RPMI8226 (cell line): ENCODE results near the gene PREB.

ENCODE experiments used
- DNase-seq: peaks from one replicate; pipeline ENCODE4 v3.0.0-alpha.2; 2015

The PREB gene

GRCh38 chr2:27152102-27152795 lies 17.8 kb upstream of the PREB start:
- peak; percentile 53 for DNase-seq

DNA sequence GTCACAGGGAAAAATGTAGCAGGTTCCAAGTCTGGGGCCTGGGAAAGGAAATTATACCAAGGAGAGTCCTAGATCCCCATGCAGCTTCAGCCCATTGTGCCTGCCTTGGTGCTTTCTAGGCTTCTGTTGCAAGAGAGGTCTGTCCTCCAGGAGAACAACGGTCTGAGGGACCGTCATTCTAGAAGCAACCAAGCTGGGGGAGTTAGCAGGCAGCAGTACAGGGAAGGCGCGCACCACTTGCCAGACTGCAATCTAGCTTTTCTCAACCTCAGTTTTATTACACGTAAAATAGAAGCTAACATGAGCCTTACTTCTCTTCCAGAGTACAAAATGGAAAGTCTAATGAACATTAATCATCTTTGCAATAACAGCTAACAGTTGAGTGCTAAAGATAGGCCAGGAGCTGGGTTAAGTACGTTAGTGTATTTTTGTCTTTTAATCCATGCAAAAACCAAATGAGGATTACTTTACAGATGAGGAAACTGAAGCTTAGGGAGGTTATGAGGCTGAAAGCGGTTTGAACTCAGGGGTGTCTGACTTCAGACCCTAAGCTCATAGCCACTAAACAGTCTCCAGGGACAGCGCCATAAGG lies 16.3 kb upstream of the PREB start:
- DNase-seq: no peak

DNA sequence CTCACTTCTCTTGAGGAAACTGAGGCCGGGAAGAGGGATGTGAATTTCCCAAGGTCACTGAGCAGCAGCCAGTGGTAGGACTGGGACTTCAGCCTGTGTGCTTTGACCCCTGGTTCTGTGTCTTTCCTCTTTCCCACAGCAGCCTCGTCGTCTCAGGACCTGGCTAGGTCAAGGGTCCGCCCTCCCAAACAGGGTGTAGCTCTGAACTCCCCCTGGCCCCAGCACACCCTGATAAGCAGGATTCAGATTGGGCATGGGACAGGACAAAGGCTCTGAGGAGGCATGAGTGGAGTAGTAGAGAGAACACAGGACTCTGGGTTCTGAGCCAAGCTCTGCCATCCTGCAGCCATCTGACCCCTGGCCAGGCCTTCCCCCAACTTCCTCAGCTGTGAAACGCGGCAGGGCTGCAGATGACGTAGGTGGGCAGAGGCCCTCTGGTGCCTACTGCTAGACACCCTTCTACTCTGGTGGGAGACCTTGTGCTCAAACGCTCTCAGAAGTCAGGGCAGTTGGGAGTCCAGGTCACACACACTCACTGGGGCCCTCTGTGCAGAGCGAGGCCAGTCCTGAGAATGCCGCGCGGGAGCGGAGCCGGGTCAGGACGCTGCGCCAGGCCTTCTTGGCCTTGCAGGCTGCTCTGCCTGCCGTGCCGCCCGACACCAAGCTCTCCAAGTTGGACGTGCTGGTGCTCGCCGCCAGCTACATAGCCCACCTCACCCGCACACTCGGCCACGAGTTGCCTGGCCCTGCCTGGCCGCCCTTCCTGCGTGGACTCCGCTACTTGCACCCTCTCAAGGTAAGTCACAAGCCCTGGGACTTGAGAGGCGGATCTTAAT lies 15.4 kb upstream of the PREB start:
- no peak for DNase-seq

- no peak for DNase-seq
These were observed 14.5 kb upstream of the PREB start, which contains the start of gene TCF23 for GRCh38 chr2:27148801-27149439. Gene TCF23, plus strand, starts transcription at chr2:27149004. Its CDS starts 130 bp downstream, at chr2:27149134.

GRCh38 chr2:27147935-27148334 lies 13.5 kb upstream of the PREB start:
- DNase-seq: no peak

- DNase-seq: no peak
These were observed 11.2 kb upstream of the PREB start for GRCh38 chr2:27145682-27146081.

DNA sequence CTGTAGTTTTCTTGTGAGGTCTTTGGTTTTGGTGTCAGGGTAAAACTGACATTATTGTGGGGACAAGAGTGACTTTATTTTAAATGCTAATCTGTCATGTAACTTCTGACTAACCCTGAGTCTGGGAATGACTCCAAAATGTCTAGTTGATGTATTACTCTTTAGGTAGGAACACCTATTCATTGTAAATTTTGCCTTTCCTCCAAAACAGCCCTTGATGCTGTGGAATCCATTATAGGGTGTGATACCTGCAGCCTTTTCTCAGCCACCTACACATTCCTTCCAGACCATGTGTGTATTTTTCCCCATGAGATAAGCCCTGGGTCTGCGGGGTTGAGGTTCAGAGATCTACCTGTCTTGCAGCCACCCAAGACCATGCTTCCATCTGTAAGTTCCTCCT lies 8.8 kb upstream of the PREB start:
- no peak for DNase-seq

GRCh38 chr2:27139310-27139709 lies 4.9 kb upstream of the PREB start, which contains the start of gene PRR30:
Gene PRR30, minus strand, starts transcription at chr2:27139410. Its CDS starts 1,081 bp downstream, at chr2:27138329.
- DNase-seq: no peak

GRCh38 chr2:27138111-27138510 lies 3.7 kb upstream of the PREB start:
- no peak for DNase-seq

DNA sequence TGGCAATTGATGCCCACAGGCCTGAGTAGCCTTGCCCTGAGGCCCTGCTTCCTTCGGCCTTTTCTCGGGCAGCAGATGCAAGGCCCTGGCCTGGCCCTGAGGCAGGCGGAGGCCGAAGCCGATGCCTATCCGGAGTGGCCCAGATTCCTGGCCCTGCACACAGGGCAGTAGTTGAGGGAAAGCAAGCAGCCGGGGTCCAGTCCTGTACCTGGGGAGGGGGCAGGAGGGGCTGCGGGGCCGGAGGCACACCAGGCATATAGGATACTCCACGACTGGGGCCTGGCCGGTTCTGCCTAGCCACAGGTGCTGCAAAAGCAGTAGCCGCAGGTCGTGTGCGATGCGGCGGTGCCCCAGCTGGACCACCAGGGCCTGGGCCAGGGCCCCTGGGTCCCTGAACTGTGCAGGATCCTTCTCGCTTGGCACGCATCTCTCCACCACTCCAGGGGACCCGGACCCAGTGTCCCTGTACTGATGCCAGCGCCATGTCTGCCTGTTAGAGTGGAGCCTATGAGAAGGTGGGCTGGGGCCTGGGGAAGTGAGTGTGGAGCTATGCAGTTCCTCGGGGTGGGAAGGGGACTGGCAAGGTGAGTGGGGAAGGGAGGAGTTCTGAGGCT lies 3.0 kb upstream of the PREB start:
- no peak for DNase-seq

- no peak for DNase-seq
These were observed 2.3 kb upstream of the PREB start for GRCh38 chr2:27136751-27137150.

DNA sequence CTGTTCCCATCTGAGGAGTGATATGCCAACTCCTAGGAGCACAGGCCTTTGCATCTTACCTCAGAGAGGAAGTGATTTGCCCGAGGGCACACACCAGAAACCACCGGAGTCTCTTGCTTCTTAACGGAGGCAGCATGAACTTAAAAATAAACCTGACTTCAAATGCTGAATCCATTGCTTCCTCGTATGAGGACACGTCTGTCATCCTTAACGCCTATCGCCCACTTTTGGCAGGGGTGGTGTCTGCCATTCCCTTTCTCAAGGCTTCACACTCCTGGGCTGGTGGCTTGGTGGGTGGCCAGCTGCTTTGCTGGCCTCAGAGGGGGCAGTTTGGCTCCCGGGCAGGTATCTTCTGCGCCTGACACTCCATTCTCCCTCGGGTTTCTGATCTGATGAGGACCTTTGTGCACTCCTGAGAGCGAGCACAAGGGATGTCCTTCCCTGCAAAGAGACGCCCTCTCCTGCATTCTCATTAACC lies 1.1 kb upstream of the PREB start:
- no peak for DNase-seq

DNA sequence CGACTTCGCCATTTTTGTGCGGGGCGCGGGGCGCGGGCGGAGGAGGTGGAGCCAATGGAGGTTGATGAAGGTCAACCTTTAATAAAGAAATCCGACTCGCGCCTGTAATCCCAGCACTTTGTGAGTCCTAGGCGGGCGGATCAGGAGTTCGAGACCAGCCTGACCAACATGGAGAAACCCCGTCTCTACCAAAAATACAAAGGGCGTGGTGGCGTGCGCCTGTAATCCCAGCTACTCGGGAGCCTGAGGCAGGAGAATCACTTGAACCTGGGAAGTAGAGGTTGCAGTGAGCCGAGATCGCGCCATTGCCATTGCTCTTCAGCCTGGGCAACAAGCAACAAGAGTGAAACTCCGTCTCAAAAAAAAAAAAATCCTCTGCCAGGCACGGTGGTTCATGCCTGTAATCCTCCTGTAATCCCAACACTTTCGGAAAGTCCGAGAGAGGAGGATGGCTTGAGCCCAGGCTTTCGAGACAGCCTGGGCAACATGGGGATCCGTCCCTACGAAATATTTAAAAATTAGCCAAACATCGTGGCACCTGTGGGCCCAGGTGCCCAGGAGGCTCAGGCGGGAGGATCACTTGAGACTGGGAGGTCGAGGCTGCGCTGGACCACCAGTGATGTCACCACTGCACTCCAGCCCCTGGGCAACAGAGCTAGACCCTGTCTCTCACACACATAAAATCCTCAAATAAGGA lies 493 bp upstream of the PREB start:
- no peak for DNase-seq

- DNase-seq: peak; percentile 53
These were observed 1.1 kb downstream of the PREB start for GRCh38 chr2:27133195-27133875.

DNA sequence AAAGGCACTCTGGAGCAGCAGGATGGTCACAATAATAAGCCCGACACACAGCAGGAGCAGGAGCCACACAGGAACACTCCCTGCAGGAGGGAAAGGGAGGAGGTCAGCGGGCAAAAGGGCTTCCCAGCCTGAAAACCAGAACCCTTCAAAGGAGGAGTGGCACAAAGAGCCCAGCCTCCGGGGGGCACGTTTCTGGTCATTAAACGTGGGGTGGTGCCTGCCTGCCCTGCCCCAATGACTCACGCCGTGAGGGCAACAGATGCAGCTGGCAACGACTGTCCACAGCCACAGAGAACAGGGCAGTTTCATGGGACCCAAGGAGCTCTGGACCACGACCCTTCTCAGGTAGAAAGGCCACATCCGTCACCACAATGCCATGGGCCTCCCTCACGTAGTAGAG lies 3.0 kb downstream of the PREB start:
- DNase-seq: no peak

GRCh38 chr2:27130396-27130795 lies 4.0 kb downstream of the PREB start:
- no peak for DNase-seq

DNA sequence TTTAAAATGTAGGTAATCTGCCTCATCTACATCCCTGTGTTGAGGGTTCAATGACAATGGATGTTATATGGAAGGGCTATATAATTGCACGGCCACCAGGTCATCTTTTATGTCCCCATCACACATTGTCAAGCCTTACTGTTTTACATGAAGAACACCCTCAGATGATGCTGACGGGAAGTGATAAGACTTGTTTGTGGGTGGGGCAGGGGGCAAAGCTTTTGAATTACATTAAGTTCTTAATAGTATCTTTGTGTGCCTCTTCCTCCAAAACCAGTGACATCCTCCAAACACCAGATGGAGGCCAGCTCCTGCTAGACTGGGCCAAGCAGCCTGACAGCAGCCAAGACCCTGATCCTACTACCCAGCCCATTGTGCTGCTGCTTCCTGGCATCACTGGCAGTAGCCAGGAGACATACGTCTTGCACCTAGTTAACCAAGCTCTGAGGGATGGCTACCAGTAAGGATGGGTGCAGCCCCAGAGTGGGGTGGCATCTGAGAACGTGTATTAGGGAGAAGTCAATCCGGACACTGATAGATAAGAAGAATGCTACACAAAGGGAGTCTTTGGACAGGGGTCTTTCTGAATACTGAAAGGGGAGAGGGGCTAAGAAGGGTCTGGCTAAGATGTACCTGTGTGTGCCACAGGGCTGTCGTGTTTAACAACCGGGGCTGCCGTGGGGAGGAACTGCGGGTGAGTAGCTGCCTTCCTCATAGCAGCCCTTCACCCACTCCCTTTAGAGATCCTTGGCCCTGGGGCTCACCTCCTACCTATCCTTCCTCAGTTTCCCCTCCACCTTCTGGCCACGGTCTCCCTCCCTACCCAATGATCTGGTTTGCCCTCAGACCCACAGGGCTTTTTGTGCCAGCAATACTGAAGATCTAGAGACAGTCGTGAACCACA lies 5.5 kb downstream of the PREB start:
- no peak for DNase-seq

GRCh38 chr2:27127883-27128667 lies 6.4 kb downstream of the PREB start:
- no peak for DNase-seq

GRCh38 chr2:27126252-27126710 lies 8.2 kb downstream of the PREB start:
- no peak for DNase-seq
